OCI-LY1 (cell line): ENCODE data around the gene DNAAF8.
"Not testable (repeated sequence)": the region's sequence is repeated elsewhere in the genome, so short reads cannot be mapped to it uniquely, and the experiment has no call there.

Experiments used
- H2AFZ ChIP-seq: fragments of 200-600 bp; sonication (generic), shearing (Covaris generic); 2 replicates; pipeline ENCODE4 v1.6.0; 2014; ENCODE audit warnings: antibody characterized with exemption, mild to moderate bottlenecking, low read length
- H3F3A ChIP-seq: fragments of 200-600 bp; sonication (generic), shearing (Covaris generic); 2 replicates; pipeline ENCODE4 v1.6.0; 2014; ENCODE audit warnings: mild to moderate bottlenecking, antibody characterized with exemption, low read length, moderate library complexity; ENCODE audit not compliant: insufficient read depth
- H3K27ac ChIP-seq: fragments of 200-600 bp; sonication (generic); 2 replicates; pipeline ENCODE4 v1.5.1; 2014; ENCODE audit warnings: low read length, mixed run types, mild to moderate bottlenecking, low read depth; ENCODE audit not compliant: poor library complexity, severe bottlenecking
- H3K27me3 ChIP-seq: fragments of 200-600 bp; sonication (generic); 2 replicates; pipeline ENCODE4 v1.6.0; 2014; ENCODE audit warnings: antibody characterized with exemption, mild to moderate bottlenecking, low read length, moderate library complexity; ENCODE audit not compliant: insufficient read depth
- H3K36me3 ChIP-seq: fragments of 200-600 bp; sonication (generic); 2 replicates; pipeline ENCODE4 v1.6.1; 2014; ENCODE audit warnings: mild to moderate bottlenecking, antibody characterized with exemption, low read length, moderate library complexity, mixed read lengths; ENCODE audit not compliant: insufficient read depth
- H3K4me1 ChIP-seq: fragments of 200-600 bp; sonication (generic); 2 replicates; pipeline ENCODE4 v1.5.1; 2014; ENCODE audit warnings: mild to moderate bottlenecking, low read length, moderate library complexity; ENCODE audit not compliant: insufficient read depth, severe bottlenecking
- H3K4me2 ChIP-seq: fragments of 200-600 bp; sonication (generic), shearing (Covaris generic); 2 replicates; pipeline ENCODE4 v1.6.1; 2014; ENCODE audit warnings: low read length
- H3K4me3 ChIP-seq: fragments of 200-600 bp; sonication (generic); 2 replicates; pipeline ENCODE4 v1.5.1; 2014; ENCODE audit warnings: low read length, low read depth, mild to moderate bottlenecking, mixed read lengths; ENCODE audit not compliant: poor library complexity, severe bottlenecking
- H3K79me2 ChIP-seq: fragments of 200-600 bp; shearing (Covaris generic); 2 replicates; pipeline ENCODE4 v1.6.1; 2016; ENCODE audit warnings: mixed run types, low read length, mixed read lengths; ENCODE audit not compliant: insufficient read depth
- H3K9ac ChIP-seq: fragments of 200-600 bp; sonication (generic), shearing (Covaris generic); 2 replicates; pipeline ENCODE4 v1.6.1; 2014; ENCODE audit warnings: mild to moderate bottlenecking, low read length, mixed read lengths
- H3K9me2 ChIP-seq: fragments of 200-600 bp; sonication (generic), shearing (Covaris generic); 2 replicates; pipeline ENCODE4 v1.6.1; 2014; ENCODE audit warnings: low read depth, mild to moderate bottlenecking, low read length, mixed read lengths
- H3K9me3 ChIP-seq: fragments of 200-600 bp; shearing (Covaris generic); 2 replicates; pipeline ENCODE4 v1.6.1; 2014; ENCODE audit warnings: low read length, mixed read lengths
- H4K20me1 ChIP-seq: fragments of 200-600 bp; sonication (generic), shearing (Covaris generic); 2 replicates; pipeline ENCODE4 v1.6.0; 2016; ENCODE audit warnings: mild to moderate bottlenecking, low read length; ENCODE audit not compliant: insufficient read depth
- EZH2 ChIP-seq: fragments of 200-600 bp; sonication (generic), shearing (Covaris generic); IDR thresholded peaks from 2 replicates; pipeline ENCODE4 v1.8.0; 2017; ENCODE audit warnings: borderline replicate concordance, mixed run types, mild to moderate bottlenecking, antibody characterized with exemption, low read length, moderate library complexity, mixed read lengths
- TF ChIP-seq, protein P1 (sequence below): fragments of 200-600 bp; sonication (generic), shearing (Covaris generic); IDR thresholded peaks from 2 replicates; pipeline ENCODE4 v1.5.1; 2017; ENCODE audit warnings: mild to moderate bottlenecking, antibody characterized with exemption, low read length, moderate library complexity, mixed read lengths

DNAAF8 gene

GRCh38 chr16:4736546-4736945, 2.2 kb downstream of the DNAAF8 start:
- Histone ChIP-seq H3K9ac (no peak overlapping the region), H3K4me1 (peaks cover 15% of the 10 kb centered on the region), H3K4me2 (no peak overlapping the region), H2AFZ (no peak overlapping the region), H3F3A (no peaks in the 10 kb centered on the region), H3K9me2 (no peaks in the 10 kb centered on the region), H4K20me1 (no peaks in the 10 kb centered on the region), H3K27me3 (no peaks in the 10 kb centered on the region), H3K9me3 (no peaks in the 10 kb centered on the region), H3K4me3 (no peak overlapping the region), H3K79me2 (no peaks in the 10 kb centered on the region), H3K27ac (no peak overlapping the region), H3K36me3 (no peaks in the 10 kb centered on the region)
- TF ChIP-seq, protein P1, sequence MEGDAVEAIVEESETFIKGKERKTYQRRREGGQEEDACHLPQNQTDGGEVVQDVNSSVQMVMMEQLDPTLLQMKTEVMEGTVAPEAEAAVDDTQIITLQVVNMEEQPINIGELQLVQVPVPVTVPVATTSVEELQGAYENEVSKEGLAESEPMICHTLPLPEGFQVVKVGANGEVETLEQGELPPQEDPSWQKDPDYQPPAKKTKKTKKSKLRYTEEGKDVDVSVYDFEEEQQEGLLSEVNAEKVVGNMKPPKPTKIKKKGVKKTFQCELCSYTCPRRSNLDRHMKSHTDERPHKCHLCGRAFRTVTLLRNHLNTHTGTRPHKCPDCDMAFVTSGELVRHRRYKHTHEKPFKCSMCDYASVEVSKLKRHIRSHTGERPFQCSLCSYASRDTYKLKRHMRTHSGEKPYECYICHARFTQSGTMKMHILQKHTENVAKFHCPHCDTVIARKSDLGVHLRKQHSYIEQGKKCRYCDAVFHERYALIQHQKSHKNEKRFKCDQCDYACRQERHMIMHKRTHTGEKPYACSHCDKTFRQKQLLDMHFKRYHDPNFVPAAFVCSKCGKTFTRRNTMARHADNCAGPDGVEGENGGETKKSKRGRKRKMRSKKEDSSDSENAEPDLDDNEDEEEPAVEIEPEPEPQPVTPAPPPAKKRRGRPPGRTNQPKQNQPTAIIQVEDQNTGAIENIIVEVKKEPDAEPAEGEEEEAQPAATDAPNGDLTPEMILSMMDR = no peak
- TF ChIP-seq EZH2 = no peak

GRCh38 chr16:4737545-4737944, 3.2 kb downstream of the DNAAF8 start:
- Histone ChIP-seq H3K9ac (no peak overlapping the region), H3K9me3 (no peaks in the 10 kb centered on the region), H3K79me2 (no peaks in the 10 kb centered on the region), H3F3A (no peaks in the 10 kb centered on the region), H3K36me3 (no peaks in the 10 kb centered on the region), H3K4me2 (no peak overlapping the region), H3K9me2 (no peaks in the 10 kb centered on the region), H3K27ac (no peak overlapping the region), H2AFZ (no peak overlapping the region), H3K4me3 (no peak overlapping the region), H3K27me3 (no peaks in the 10 kb centered on the region), H4K20me1 (no peaks in the 10 kb centered on the region), H3K4me1 (peaks cover 15% of the 10 kb centered on the region)
- TF ChIP-seq EZH2 = no peak
- TF ChIP-seq, protein P1 = no peak

DNA sequence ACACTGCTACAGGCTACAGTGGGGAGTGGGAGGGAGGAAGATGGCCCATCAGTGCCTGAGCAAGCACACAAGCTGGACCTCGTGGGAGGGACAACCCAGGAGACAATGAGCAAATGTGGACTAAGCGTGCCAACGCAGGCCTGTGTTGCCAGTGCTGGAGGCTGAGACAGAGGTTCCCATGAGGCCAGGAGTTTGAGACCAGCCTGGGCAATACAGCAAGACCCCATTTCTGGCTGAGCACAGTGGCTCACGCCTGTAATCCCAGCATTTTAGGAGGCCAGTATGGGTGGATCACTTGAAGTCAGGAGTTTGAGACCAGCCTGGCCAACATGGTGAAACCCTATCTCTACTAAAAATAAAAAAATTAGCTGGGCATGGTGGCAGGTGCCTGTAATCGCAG, 4.0 kb downstream of the DNAAF8 start:
- not testable (repeated sequence) for H3K4me2 ChIP-seq, H3K27me3 ChIP-seq
- peaks cover 18% of the 10 kb centered on the region for H3K4me1 ChIP-seq

GRCh38 chr16:4743226-4743878, 9.0 kb downstream of the DNAAF8 start:
- peak overlapping the region; percentile 53 for H3K4me2 ChIP-seq

More for the DNA sequence above, 4.0 kb downstream of the DNAAF8 start:
- not testable (repeated sequence) for H3K27ac ChIP-seq, H3K9me3 ChIP-seq, H3F3A ChIP-seq, H4K20me1 ChIP-seq, H3K9ac ChIP-seq, H3K4me3 ChIP-seq, H2AFZ ChIP-seq, H3K9me2 ChIP-seq, H3K36me3 ChIP-seq, H3K79me2 ChIP-seq

More at GRCh38 chr16:4743226-4743878, 9.0 kb downstream of the DNAAF8 start:
- Histone ChIP-seq H3K27ac (no peak overlapping the region), H3K9me3 (no peaks in the 10 kb centered on the region), H3F3A (no peaks in the 10 kb centered on the region), H3K36me3 (no peaks in the 10 kb centered on the region), H2AFZ (no peak overlapping the region), H3K79me2 (no peaks in the 10 kb centered on the region), H3K27me3 (no peaks in the 10 kb centered on the region), H4K20me1 (no peaks in the 10 kb centered on the region), H3K4me1 (peaks cover 17% of the 10 kb centered on the region), H3K4me3 (peak overlapping the region; percentile 35), H3K9me2 (no peaks in the 10 kb centered on the region), H3K9ac (peak overlapping the region; percentile 20; the same call in 1 of the 2 replicates)
- no peak for TF ChIP-seq EZH2
- TF ChIP-seq, protein P1 = no peak
